NCI-H1694 treated with DMSO at 0.1 percent for 48 hours (cell line): ENCODE data around the gene CLEC4M.
"Not testable (repeated sequence)": the region's sequence is repeated elsewhere in the genome, so short reads cannot be mapped to it uniquely, and the experiment has no call there.

ENCODE experiments used
- DNase-seq: peaks from one replicate; lab custom pipeline; 2025; lab: John Stamatoyannopoulos, UW

CLEC4M gene

GRCh38 chr19:7740682-7741054 lies 22.4 kb upstream of the CLEC4M start:
- no peak for DNase-seq

- DNase-seq = no peak
Observed at GRCh38 chr19:7742575-7742974, 20.5 kb upstream of the CLEC4M start.

- DNase-seq = no peak
Observed at GRCh38 chr19:7742991-7743390, 20.1 kb upstream of the CLEC4M start.

GRCh38 chr19:7743425-7743841 lies 19.6 kb upstream of the CLEC4M start:
- DNase-seq = no peak

- no peak for DNase-seq
Observed at GRCh38 chr19:7744199-7744786, 18.8 kb upstream of the CLEC4M start.

GRCh38 chr19:7744871-7745650 lies 18.0 kb upstream of the CLEC4M start:
- DNase-seq = no peak

GRCh38 chr19:7746306-7746705 lies 16.7 kb upstream of the CLEC4M start:
- DNase-seq = not testable (repeated sequence)

GRCh38 chr19:7746903-7747884 lies 15.8 kb upstream of the CLEC4M start, which contains the start of gene CD209:
TSS of gene CD209 (minus strand) at chr19:7747534. CDS start at chr19:7747511, 23 bp downstream.
- DNase-seq = no peak

GRCh38 chr19:7748171-7748570 lies 14.9 kb upstream of the CLEC4M start:
- no peak for DNase-seq

GRCh38 chr19:7748756-7749155 lies 14.3 kb upstream of the CLEC4M start:
- no peak for DNase-seq

GRCh38 chr19:7751157-7751783 lies 11.8 kb upstream of the CLEC4M start:
- DNase-seq = no peak

GRCh38 chr19:7756258-7756657 lies 6.8 kb upstream of the CLEC4M start:
- no peak for DNase-seq

GRCh38 chr19:7757358-7757757 lies 5.7 kb upstream of the CLEC4M start:
- DNase-seq = no peak

GRCh38 chr19:7759156-7759555 lies 3.9 kb upstream of the CLEC4M start:
- DNase-seq = no peak

GRCh38 chr19:7763696-7764095 lies 653 bp downstream of the CLEC4M start:
- no peak for DNase-seq

- DNase-seq = not testable (repeated sequence)
Observed at GRCh38 chr19:7764157-7764556, 1.1 kb downstream of the CLEC4M start.

- not testable (repeated sequence) for DNase-seq
Observed at GRCh38 chr19:7765043-7765442, 2.0 kb downstream of the CLEC4M start.

- DNase-seq = no peak
Observed at GRCh38 chr19:7766535-7766934, 3.5 kb downstream of the CLEC4M start.

GRCh38 chr19:7767487-7767886 lies 4.4 kb downstream of the CLEC4M start:
- no peak for DNase-seq

GRCh38 chr19:7769171-7769570 lies 6.1 kb downstream of the CLEC4M start:
- no peak for DNase-seq

- DNase-seq = no peak
Observed at GRCh38 chr19:7771072-7771471, 8.0 kb downstream of the CLEC4M start.

GRCh38 chr19:7772752-7773291 lies 9.8 kb downstream of the CLEC4M start:
- no peak for DNase-seq
